GM12864 (cell line): Measurements from ENCODE around the gene PHB1.

Experiments
- DNase-seq: peaks from one replicate; pipeline ENCODE4 v3.0.0-alpha.2; 2011; ENCODE audit warnings: low read depth
- H3K4me3 ChIP-seq: 2 replicates; pipeline ENCODE4 v1.5.1; 2011; ENCODE audit warnings: mild to moderate bottlenecking, low read depth, low read length, control low read depth
- TF ChIP-seq, protein P1 (sequence below): IDR thresholded peaks from 2 replicates; pipeline ENCODE4 v1.5.1; 2011; ENCODE audit warnings: low read depth, mild to moderate bottlenecking, moderate library complexity, low read length, control low read depth, inconsistent platforms; ENCODE audit errors: missing control alignments

PHB1 gene

GRCh38 chr17:49450181-49450580 is 35.5 kb upstream of the PHB1 start:
- TF ChIP-seq, protein P1, sequence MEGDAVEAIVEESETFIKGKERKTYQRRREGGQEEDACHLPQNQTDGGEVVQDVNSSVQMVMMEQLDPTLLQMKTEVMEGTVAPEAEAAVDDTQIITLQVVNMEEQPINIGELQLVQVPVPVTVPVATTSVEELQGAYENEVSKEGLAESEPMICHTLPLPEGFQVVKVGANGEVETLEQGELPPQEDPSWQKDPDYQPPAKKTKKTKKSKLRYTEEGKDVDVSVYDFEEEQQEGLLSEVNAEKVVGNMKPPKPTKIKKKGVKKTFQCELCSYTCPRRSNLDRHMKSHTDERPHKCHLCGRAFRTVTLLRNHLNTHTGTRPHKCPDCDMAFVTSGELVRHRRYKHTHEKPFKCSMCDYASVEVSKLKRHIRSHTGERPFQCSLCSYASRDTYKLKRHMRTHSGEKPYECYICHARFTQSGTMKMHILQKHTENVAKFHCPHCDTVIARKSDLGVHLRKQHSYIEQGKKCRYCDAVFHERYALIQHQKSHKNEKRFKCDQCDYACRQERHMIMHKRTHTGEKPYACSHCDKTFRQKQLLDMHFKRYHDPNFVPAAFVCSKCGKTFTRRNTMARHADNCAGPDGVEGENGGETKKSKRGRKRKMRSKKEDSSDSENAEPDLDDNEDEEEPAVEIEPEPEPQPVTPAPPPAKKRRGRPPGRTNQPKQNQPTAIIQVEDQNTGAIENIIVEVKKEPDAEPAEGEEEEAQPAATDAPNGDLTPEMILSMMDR: no peak
- no peak overlapping the region for H3K4me3 ChIP-seq
- no peak for DNase-seq

- DNase-seq: no peak
- no peak overlapping the region for H3K4me3 ChIP-seq
- TF ChIP-seq, protein P1: no peak
These were observed 33.1 kb upstream of the PHB1 start for GRCh38 chr17:49447628-49448302.

DNA sequence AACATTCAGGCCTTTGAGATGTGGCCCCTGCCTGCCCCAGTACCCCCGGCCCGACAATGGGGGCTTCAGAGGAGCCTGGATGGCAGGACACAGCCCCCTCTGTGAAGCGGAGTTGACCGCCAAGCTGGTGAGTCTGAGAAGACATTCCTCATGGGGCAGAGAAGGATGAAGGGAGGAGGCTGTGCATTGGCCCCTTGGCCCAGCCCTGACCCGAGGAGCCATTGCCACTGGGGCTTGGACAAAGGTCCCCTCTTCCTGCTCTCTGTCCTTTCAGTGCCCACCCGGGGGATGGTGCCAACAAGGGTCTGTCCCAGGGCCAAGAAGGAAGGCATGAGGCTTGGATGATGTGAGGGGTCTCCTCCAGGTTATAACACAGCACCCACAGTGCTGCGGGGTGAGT is 30.9 kb upstream of the PHB1 start:
- DNase-seq: no peak
- no peak overlapping the region for H3K4me3 ChIP-seq
- TF ChIP-seq, protein P1: no peak

DNA sequence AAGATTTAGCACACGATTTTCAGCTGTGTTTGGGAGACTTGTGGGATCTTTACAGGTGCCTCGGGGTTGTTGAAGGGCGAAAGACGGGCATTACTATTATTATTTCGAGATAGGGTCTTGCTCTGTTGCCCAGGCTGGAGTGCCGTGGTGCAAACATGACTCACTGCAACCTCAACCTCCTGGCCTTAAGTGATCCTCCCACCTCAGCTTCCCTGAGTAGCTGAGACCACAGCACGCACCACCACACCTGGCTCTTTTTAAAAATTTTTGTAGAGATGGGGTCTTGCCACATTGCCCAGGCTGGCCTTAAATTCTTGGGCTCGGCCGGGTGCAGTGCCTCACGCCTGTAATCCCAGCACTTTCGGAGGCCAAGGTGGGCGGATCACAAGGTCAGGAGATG is 29.7 kb upstream of the PHB1 start:
- no peak overlapping the region for H3K4me3 ChIP-seq
- DNase-seq: no peak
- TF ChIP-seq, protein P1: no peak

DNA sequence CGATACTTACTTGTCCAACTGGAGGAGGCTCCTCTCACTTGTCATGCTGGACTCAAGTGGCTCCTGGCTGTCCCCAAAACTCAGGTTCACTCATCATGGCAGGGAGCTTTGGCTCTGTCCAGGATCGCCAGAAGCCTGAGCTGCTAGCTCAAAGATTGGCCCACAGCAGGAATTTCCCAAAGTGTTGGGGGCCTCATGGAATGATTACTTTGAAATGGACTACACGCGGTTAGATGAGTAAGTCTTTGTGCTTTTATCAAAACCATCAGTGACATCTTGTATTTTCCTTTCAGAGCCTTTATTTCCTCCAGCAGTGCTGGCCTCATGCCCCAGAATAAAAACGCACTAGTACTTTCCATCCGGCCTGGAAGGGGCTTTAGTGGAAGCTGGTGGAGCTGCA is 29.2 kb upstream of the PHB1 start:
- no peak for DNase-seq
- TF ChIP-seq, protein P1: no peak

DNA sequence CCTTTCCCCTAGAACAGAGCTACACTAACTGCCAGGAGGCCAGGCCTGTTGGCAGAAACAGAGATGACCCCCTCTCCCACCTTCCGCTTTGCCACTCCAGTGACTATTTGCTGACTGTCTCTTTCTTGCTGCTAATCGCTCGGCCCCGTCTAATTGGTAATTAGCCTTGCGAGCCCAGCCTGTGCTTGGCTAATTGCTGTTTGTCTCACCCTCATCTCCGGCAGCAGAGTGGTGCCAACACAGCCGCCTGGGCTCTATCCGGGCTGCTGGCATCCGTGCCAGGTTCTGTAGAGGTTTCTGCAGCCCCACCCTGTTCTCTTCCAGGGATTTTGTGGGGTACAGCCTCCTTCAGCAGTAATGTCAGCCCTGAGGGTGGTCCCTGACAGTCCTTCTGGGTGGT is 27.4 kb upstream of the PHB1 start:
- H3K4me3 ChIP-seq: no peak overlapping the region
- DNase-seq: no peak
- TF ChIP-seq, protein P1: no peak

More for the DNA sequence above, 29.2 kb upstream of the PHB1 start:
- no peak overlapping the region for H3K4me3 ChIP-seq

GRCh38 chr17:49441578-49441977 is 26.9 kb upstream of the PHB1 start:
- no peak overlapping the region for H3K4me3 ChIP-seq
- no peak for DNase-seq
- TF ChIP-seq, protein P1: no peak
